Tibial nerve (tissue), 4 donors: ENCODE data around the gene UPK3A. TPM values are rescaled to one million over a fixed set of nuclear protein-coding genes. Genes with fewer than 3 reads are reported as not detected.

Experiments
- DNase-seq, 2 donors: peaks; one replicate each; pipeline ENCODE4 v3.0.0-alpha.2; 2019; ENCODE audit warnings: low spot score in 2 of 2
- H3K27ac ChIP-seq, 4 donors: fragments of 200-600 bp; sonication (generic) in 3 of 4; one replicate each; pipeline ENCODE4 v1.5.1; 2017 to 2019; ENCODE audit warnings: mild to moderate bottlenecking in 1 of 4
- H3K27me3 ChIP-seq, 2 donors: fragments of 200-600 bp; sonication (generic) in 1 of 2; one replicate each; pipeline versions ENCODE4 v1.5.1 to v1.6.0; 2017 to 2019
- H3K36me3 ChIP-seq, 3 donors: fragments of 200-600 bp; sonication (generic); one replicate each; pipeline ENCODE4 v1.5.1; 2018 to 2019
- H3K4me1 ChIP-seq, 4 donors: fragments of 200-600 bp; sonication (generic) in 3 of 4; one replicate each; pipeline ENCODE4 v1.5.1; 2017 to 2019
- H3K4me3 ChIP-seq, 4 donors: fragments of 200-600 bp; sonication (generic) in 3 of 4; one replicate each; pipeline ENCODE4 v1.5.1; 2017 to 2019; ENCODE audit warnings: mild to moderate bottlenecking in 1 of 4, moderate library complexity in 1 of 4
- H3K9me3 ChIP-seq, 4 donors: fragments of 200-600 bp; sonication (generic) in 3 of 4; one replicate each; pipeline ENCODE4 v1.5.1; 2017 to 2019
- EP300 ChIP-seq, 2 donors: sonication (generic); formaldehyde crosslinking; IDR thresholded peaks; one replicate each; pipeline ENCODE4 v1.6.1; 2017; ENCODE audit warnings: antibody characterized with exemption in 2 of 2, mild to moderate bottlenecking in 1 of 2
- POLR2A ChIP-seq, 2 donors: fragments of 450-650 bp; IDR thresholded peaks; one replicate each; pipeline ENCODE4 v1.6.1; 2017; ENCODE audit warnings: antibody characterized with exemption in 2 of 2, mild to moderate bottlenecking in 2 of 2, moderate library complexity in 2 of 2
- WGBS, 2 donors: methylation state at CpG; one replicate each; pipeline ENCODE4 v1.1.5; 2018; 5-methylcytosine and 5-hydroxymethylcytosine counted together
- total RNA-seq, 4 donors: library from RNA; depleted of rRNA; stranded (reverse); fragments of >200 nt; gene quantifications; one replicate each; pipeline ENCODE4 v1.1.0, GENCODE V29; 2016
- TF ChIP-seq, protein P1 (sequence below), 5 experiments: fragments of 200-600 bp in 3 of 5; fragments of 450-650 bp in 2 of 5; sonication (generic) in 3 of 5; IDR thresholded peaks; one replicate each; pipeline ENCODE4 v1.5.1; 2016 to 2019; ENCODE audit warnings: antibody characterized with exemption in 5 of 5, mild to moderate bottlenecking in 3 of 5, moderate library complexity in 2 of 5

The UPK3A gene
- total RNA-seq, 4 donors from 2014 or later: not detected

DNA sequence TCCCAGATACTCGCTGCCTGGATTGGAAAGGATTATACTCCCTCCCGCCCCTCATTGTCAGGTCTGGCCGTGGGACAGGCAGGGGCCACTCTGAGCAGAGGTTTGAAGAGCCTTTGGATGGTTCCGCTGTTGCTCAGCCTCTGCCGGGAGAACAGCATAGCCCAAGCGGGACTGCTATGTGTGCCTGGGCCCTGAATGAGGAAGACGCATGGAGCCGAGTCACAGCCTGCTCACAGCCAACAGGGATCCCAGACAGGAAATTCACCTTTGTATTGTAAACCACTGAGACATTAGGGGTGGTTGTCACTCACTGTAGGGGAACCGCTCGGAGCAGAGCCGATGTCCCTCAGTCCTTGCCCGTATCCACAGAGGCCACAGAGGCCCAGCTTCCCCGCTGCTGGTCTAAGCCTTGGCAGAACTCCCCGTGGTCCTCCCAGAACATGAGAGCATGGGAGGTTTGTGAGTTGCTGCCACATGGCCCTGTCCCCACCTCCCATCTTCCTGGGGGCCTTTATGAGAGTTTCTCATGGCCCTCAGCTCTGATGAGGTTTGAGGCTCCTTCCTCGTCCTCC is 14.3 kb downstream of the UPK3A start:
- H3K27ac ChIP-seq: no peak overlapping the region
- no peaks in the 10 kb centered on the region for H3K36me3 ChIP-seq
- DNase-seq: no peak
- peaks cover 0 to 2% of the 10 kb centered on the region in 2 donors for H3K27me3 ChIP-seq
- H3K9me3 ChIP-seq: no peaks in the 10 kb centered on the region
- TF ChIP-seq POLR2A (IDR thresholded peaks at IDR 0.05) (no peak), EP300 (IDR thresholded peaks at IDR 0.05) (no peak)
- TF ChIP-seq, protein P1, sequence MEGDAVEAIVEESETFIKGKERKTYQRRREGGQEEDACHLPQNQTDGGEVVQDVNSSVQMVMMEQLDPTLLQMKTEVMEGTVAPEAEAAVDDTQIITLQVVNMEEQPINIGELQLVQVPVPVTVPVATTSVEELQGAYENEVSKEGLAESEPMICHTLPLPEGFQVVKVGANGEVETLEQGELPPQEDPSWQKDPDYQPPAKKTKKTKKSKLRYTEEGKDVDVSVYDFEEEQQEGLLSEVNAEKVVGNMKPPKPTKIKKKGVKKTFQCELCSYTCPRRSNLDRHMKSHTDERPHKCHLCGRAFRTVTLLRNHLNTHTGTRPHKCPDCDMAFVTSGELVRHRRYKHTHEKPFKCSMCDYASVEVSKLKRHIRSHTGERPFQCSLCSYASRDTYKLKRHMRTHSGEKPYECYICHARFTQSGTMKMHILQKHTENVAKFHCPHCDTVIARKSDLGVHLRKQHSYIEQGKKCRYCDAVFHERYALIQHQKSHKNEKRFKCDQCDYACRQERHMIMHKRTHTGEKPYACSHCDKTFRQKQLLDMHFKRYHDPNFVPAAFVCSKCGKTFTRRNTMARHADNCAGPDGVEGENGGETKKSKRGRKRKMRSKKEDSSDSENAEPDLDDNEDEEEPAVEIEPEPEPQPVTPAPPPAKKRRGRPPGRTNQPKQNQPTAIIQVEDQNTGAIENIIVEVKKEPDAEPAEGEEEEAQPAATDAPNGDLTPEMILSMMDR (IDR thresholded peaks at IDR 0.05): no peak
- H3K4me1 ChIP-seq: no peaks in the 10 kb centered on the region
- H3K4me3 ChIP-seq: no peak overlapping the region
- 66 to 78% methylated on average over 15 of the region's 15 CpGs for WGBS, 2 donors

DNA sequence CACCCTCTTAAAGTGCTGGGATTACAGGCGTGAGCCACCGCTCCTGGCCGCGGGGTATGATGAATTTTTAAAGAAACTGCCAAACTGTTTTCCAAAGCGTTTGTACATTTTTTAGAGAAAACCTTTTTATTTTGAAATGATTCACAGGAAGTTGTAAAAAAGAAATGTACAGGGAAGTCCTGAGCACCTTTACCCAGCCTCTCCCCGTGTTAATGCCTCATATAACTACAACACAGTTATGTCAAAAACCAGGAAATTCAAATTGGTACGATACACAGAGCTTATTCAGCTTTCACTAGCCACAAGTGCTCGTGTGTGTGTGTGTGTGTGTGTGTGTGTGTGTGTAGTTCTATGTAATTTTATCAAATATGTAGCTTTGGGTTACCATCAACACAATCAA is 18.0 kb downstream of the UPK3A start:
- TF ChIP-seq, protein P1 (IDR thresholded peaks at IDR 0.05): no peak
- no peak for TF ChIP-seq POLR2A (IDR thresholded peaks at IDR 0.05)
- WGBS, 2 donors: 55 to 61% methylated on average over 8 of the region's 8 CpGs
- H3K4me1 ChIP-seq: no peaks in the 10 kb centered on the region

DNA sequence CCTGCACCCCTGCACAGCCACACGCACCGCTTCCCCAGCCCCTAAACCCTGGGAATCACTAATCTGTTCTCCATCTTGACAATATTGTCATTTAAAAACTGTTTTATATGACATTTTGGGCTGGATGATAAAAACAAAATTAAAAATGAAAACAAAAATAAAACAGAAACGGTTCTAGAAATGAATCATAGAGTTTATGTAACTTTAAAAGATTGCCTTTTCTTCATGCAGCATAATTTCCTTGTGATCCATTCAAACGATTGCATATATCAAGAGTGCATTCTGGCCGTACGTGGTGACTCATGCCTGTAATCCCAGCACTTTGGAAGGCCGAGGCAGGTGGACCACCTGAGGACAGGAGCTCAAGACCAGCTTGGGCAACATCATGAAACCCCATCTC is 18.4 kb downstream of the UPK3A start:
- H3K4me3 ChIP-seq: no peak overlapping the region
- no peaks in the 10 kb centered on the region for H3K4me1 ChIP-seq
- DNase-seq: no peak
- H3K27me3 ChIP-seq: peaks cover 0 to 2% of the 10 kb centered on the region in 2 donors
- TF ChIP-seq POLR2A (IDR thresholded peaks at IDR 0.05): no peak
- no peak for TF ChIP-seq EP300 (IDR thresholded peaks at IDR 0.05)
- TF ChIP-seq, protein P1 (IDR thresholded peaks at IDR 0.05): no peak
- no peak overlapping the region for H3K27ac ChIP-seq
- H3K36me3 ChIP-seq: no peaks in the 10 kb centered on the region
- H3K9me3 ChIP-seq: no peaks in the 10 kb centered on the region
- WGBS, 2 donors: 75 to 77% methylated on average over 7 of the region's 7 CpGs

More for the DNA sequence above, 18.0 kb downstream of the UPK3A start:
- no peak overlapping the region for H3K4me3 ChIP-seq
- H3K27me3 ChIP-seq: peaks cover 0 to 2% of the 10 kb centered on the region in 2 donors
- no peaks in the 10 kb centered on the region for H3K9me3 ChIP-seq
- H3K27ac ChIP-seq: no peak overlapping the region
- H3K36me3 ChIP-seq: no peaks in the 10 kb centered on the region
- no peak for DNase-seq

DNA sequence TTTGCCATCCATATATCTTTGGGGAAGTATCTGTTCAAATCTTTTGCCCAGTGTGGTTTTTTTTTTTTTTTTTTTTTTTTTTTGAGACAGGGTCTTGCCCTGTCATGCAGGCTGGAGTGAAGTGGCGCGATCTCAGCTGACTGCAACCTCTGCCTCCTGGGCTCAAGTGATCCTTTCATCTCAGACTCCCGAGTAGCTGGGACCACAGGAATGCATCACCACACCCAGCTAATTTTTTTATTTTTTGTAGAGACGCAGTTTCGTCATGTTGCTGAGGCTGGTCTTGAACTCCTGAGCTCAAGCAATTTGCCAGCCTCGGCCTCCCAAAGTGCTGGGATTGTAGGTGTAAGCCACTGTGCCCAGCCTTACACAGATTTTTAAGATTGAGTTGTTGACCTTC is 20.2 kb downstream of the UPK3A start:
- H3K27ac ChIP-seq: no peak overlapping the region
- H3K36me3 ChIP-seq: no peaks in the 10 kb centered on the region
- DNase-seq: no peak
- no peak overlapping the region for H3K4me3 ChIP-seq
- peaks cover 0 to 11% (median 4%) of the 10 kb centered on the region in 4 donors for H3K4me1 ChIP-seq
- TF ChIP-seq EP300 (IDR thresholded peaks at IDR 0.05): no peak
- TF ChIP-seq, protein P1 (IDR thresholded peaks at IDR 0.05): no peak
- no peak for TF ChIP-seq POLR2A (IDR thresholded peaks at IDR 0.05)
- 75 to 80% methylated on average over 6 of the region's 6 CpGs for WGBS, 2 donors
- H3K27me3 ChIP-seq: peaks cover 0 to 2% of the 10 kb centered on the region in 2 donors
- H3K9me3 ChIP-seq: no peaks in the 10 kb centered on the region

DNA sequence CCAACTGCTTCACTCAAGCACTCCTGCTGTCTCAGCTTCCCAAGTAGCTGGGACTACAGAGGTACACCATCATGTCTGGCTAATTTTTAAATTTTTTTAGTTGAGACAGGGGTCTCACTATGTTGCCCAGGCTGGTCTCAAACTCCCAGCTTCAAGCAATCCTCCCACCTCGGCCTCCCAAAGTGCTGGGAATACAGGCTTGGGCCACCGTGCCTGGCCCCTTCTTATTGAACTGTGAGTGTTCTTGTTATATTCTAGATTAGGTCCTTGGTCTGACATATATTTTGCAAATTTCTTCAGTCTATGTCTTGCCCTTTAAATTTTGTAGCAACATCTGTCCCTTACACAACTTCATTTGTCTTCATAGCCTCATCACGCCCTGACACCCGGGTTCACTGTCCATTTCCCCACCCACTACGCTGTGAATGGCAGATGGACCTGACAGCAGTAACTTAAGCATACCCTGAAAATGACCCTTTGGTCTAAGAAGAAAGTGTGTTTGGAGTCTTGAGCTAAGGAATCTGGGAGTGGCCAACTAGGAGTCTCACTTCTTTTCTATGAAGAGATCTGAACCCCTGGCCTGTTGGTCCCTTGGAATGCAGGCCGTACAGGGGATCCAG is 20.8 kb downstream of the UPK3A start:
- no peaks in the 10 kb centered on the region for H3K36me3 ChIP-seq
- no peaks in the 10 kb centered on the region for H3K9me3 ChIP-seq
- peaks cover 0 to 2% of the 10 kb centered on the region in 2 donors for H3K27me3 ChIP-seq
- peak overlapping the region in 1 of 4 donors; percentile 12 for H3K27ac ChIP-seq
- TF ChIP-seq POLR2A (IDR thresholded peaks at IDR 0.05) (no peak), EP300 (IDR thresholded peaks at IDR 0.05) (no peak)
- TF ChIP-seq, protein P1 (IDR thresholded peaks at IDR 0.05): no peak
- H3K4me1 ChIP-seq: peaks cover 0 to 15% (median 7%) of the 10 kb centered on the region in 4 donors
- no peak for DNase-seq
- WGBS, 2 donors: 65 to 70% methylated on average over 6 of the region's 6 CpGs
- H3K4me3 ChIP-seq: no peak overlapping the region
